Astrocyte of the spinal cord (primary cell): Measurements from ENCODE around the gene ARL5C.
"Not testable (repeated sequence)": the region's sequence is repeated elsewhere in the genome, so short reads cannot be mapped to it uniquely, and the experiment has no call there.

Experiments used
- DNase-seq: peaks from one replicate; pipeline ENCODE4 v3.0.0; 2011; ENCODE audit warnings: low read depth, low spot score
- H3K4me3 ChIP-seq: 2 replicates; pipeline ENCODE4 v1.5.1; 2011; ENCODE audit warnings: low read depth, mild to moderate bottlenecking, low read length, moderate library complexity
- CTCF ChIP-seq: IDR thresholded peaks from 2 replicates; pipeline ENCODE4 v1.5.1; 2012; ENCODE audit warnings: low read depth, mild to moderate bottlenecking, low read length, inconsistent platforms
- in situ Hi-C: cut with HindIII; loops from 2 replicates; pipeline ENCODE4 v1.10.0; 2017; ENCODE audit warnings: low sequenced_read_pairs

ARL5C gene

GRCh38 chr17:39169518-39169917 is 3.6 kb upstream of the ARL5C start:
- no peak overlapping the region for H3K4me3 ChIP-seq
- TF ChIP-seq CTCF: no peak
- in situ Hi-C loops: no loop called here
- DNase-seq: no peak

- no peak for DNase-seq
- no peak overlapping the region for H3K4me3 ChIP-seq
- no peak for TF ChIP-seq CTCF
- in situ Hi-C loops: no loop called here
Observed at GRCh38 chr17:39169101-39169500, 3.1 kb upstream of the ARL5C start.

- DNase-seq, H3K4me3 ChIP-seq, in situ Hi-C loops: not testable (repeated sequence)
Observed at GRCh38 chr17:39168503-39168902, 2.5 kb upstream of the ARL5C start.

GRCh38 chr17:39167476-39167875 is 1.5 kb upstream of the ARL5C start:
- TF ChIP-seq CTCF: no peak
- H3K4me3 ChIP-seq: no peak overlapping the region
- in situ Hi-C loops: no loop called here
- DNase-seq: no peak

GRCh38 chr17:39166437-39167335 is 725 bp upstream of the ARL5C start:
- no peak overlapping the region for H3K4me3 ChIP-seq
- DNase-seq: no peak
- no peak for TF ChIP-seq CTCF
- in situ Hi-C loops: no loop called here

GRCh38 chr17:39165178-39165840 is 652 bp downstream of the ARL5C start:
- peak overlapping the region; percentile 48 for H3K4me3 ChIP-seq
- no peak for TF ChIP-seq CTCF
- no peak for DNase-seq
- in situ Hi-C loops: no loop called here

- H3K4me3 ChIP-seq: peak overlapping the region; percentile 48
Observed at GRCh38 chr17:39164675-39165143, 1.3 kb downstream of the ARL5C start.

More at GRCh38 chr17:39164675-39165143, 1.3 kb downstream of the ARL5C start:
- in situ Hi-C loops: no loop called here
- TF ChIP-seq CTCF: peak; percentile 91
- peak; percentile 91 for DNase-seq
